ENCODE results near the gene WDR45B.

- no peak for TF ChIP-seq CTCF (conservative IDR thresholded peaks at IDR 0.05)
- no peak for TF ChIP-seq ZFX (IDR thresholded peaks at IDR 0.05)
Observed at GRCh38 chr17:82569621-82570020, 78.6 kb downstream of the WDR45B start.

All from C4-2B (cell line).